ENCODE data around the gene KCNN4.

KCNN4 gene

GRCh38 chr19:43739439-43740235, 41.1 kb downstream of the KCNN4 start:
- no peak for DNase-seq (ENCODE audit: extremely low read depth, low read depth)
- no peak overlapping the region for H3K4me3 ChIP-seq (replicated peaks; ENCODE audit: low read depth, low read length)
- TF ChIP-seq, protein P1, sequence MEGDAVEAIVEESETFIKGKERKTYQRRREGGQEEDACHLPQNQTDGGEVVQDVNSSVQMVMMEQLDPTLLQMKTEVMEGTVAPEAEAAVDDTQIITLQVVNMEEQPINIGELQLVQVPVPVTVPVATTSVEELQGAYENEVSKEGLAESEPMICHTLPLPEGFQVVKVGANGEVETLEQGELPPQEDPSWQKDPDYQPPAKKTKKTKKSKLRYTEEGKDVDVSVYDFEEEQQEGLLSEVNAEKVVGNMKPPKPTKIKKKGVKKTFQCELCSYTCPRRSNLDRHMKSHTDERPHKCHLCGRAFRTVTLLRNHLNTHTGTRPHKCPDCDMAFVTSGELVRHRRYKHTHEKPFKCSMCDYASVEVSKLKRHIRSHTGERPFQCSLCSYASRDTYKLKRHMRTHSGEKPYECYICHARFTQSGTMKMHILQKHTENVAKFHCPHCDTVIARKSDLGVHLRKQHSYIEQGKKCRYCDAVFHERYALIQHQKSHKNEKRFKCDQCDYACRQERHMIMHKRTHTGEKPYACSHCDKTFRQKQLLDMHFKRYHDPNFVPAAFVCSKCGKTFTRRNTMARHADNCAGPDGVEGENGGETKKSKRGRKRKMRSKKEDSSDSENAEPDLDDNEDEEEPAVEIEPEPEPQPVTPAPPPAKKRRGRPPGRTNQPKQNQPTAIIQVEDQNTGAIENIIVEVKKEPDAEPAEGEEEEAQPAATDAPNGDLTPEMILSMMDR (IDR thresholded peaks at IDR 0.05; ENCODE audit: low read depth, low read length, missing control alignments), result no peak

- no peak for DNase-seq (ENCODE audit: extremely low read depth, low read depth)
- no peak overlapping the region for H3K4me3 ChIP-seq (replicated peaks; ENCODE audit: low read depth, low read length)
- TF ChIP-seq, protein P1 (IDR thresholded peaks at IDR 0.05; ENCODE audit: low read depth, low read length, missing control alignments), result no peak
These were observed 42.0 kb downstream of the KCNN4 start for GRCh38 chr19:43738780-43739211.

GRCh38 chr19:43735957-43736356, 44.8 kb downstream of the KCNN4 start:
- DNase-seq (ENCODE audit: extremely low read depth, low read depth), result no peak
- no peak overlapping the region for H3K4me3 ChIP-seq (replicated peaks; ENCODE audit: low read depth, low read length)
- TF ChIP-seq, protein P1 (IDR thresholded peaks at IDR 0.05; ENCODE audit: low read depth, low read length, missing control alignments), result no peak

GRCh38 chr19:43735013-43735412, 45.8 kb downstream of the KCNN4 start:
- TF ChIP-seq, protein P1 (IDR thresholded peaks at IDR 0.05; ENCODE audit: low read depth, low read length, missing control alignments), result no peak
- no peak for DNase-seq (ENCODE audit: extremely low read depth, low read depth)
- H3K4me3 ChIP-seq (replicated peaks; ENCODE audit: low read depth, low read length), result no peak overlapping the region

GRCh38 chr19:43731846-43732245, 48.9 kb downstream of the KCNN4 start:
- no peak for DNase-seq (ENCODE audit: extremely low read depth, low read depth)
- TF ChIP-seq, protein P1 (IDR thresholded peaks at IDR 0.05; ENCODE audit: low read depth, low read length, missing control alignments), result no peak
- no peak overlapping the region for H3K4me3 ChIP-seq (replicated peaks; ENCODE audit: low read depth, low read length)

DNA sequence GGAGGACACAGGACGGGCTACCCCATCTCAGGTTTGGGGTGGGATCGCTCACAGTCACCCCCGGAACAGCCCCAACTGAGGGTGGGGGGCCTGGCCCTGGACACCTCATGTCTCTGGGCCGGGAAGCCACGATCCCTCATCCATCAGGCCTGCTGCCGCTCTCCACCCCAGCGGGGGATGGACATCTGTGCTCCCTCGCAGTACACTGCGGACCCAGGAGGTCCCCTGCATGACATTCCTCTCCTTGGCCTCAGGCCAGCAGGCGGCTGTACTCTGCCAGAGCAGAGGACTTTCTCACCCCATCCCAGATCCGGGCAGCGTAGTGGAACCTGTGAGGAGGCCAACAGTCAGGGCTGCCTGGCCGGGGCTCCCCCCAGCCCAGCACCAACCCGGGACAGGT, 49.4 kb downstream of the KCNN4 start:
- no peak overlapping the region for H3K4me3 ChIP-seq (replicated peaks; ENCODE audit: low read depth, low read length)
- TF ChIP-seq, protein P1 (IDR thresholded peaks at IDR 0.05; ENCODE audit: low read depth, low read length, missing control alignments), result no peak
- no peak for DNase-seq (ENCODE audit: extremely low read depth, low read depth)
